Adipocyte (in vitro differentiated cells): ENCODE measurements around the gene MYL12A.
"Not testable (repeated sequence)": the region's sequence is repeated elsewhere in the genome, so short reads cannot be mapped to it uniquely, and the experiment has no call there.

Experiments
- DNase-seq: peaks from one replicate; pipeline ENCODE4 v3.0.0-alpha.2; 2015; ENCODE audit warnings: low read depth
- H3K27me3 ChIP-seq: replicated peaks from 2 replicates; pipeline ENCODE4 v1.7.0; 2013; ENCODE audit warnings: mild to moderate bottlenecking, low read length, moderate library complexity; ENCODE audit not compliant: control insufficient read depth, insufficient read depth
- H3K36me3 ChIP-seq: 2 replicates; pipeline ENCODE4 v1.7.0; 2013; ENCODE audit warnings: low read length, mild to moderate bottlenecking, moderate library complexity; ENCODE audit not compliant: control insufficient read depth, insufficient read depth, severe bottlenecking
- H3K4me1 ChIP-seq: 2 replicates; pipeline ENCODE4 v1.7.0; 2013; ENCODE audit warnings: mild to moderate bottlenecking, low read length, moderate library complexity; ENCODE audit not compliant: control insufficient read depth, insufficient read depth
- H3K4me3 ChIP-seq: 2 replicates; pipeline ENCODE4 v1.7.0; 2013; ENCODE audit warnings: mild to moderate bottlenecking, low read length, moderate library complexity
- H3K9ac ChIP-seq: 2 replicates; pipeline ENCODE4 v1.7.0; 2013; ENCODE audit warnings: mild to moderate bottlenecking, low read length, moderate library complexity
- H3K9me3 ChIP-seq: 2 replicates; pipeline ENCODE4 v1.7.0; 2013; ENCODE audit warnings: mild to moderate bottlenecking, low read length, moderate library complexity; ENCODE audit not compliant: control insufficient read depth

MYL12A gene

DNA sequence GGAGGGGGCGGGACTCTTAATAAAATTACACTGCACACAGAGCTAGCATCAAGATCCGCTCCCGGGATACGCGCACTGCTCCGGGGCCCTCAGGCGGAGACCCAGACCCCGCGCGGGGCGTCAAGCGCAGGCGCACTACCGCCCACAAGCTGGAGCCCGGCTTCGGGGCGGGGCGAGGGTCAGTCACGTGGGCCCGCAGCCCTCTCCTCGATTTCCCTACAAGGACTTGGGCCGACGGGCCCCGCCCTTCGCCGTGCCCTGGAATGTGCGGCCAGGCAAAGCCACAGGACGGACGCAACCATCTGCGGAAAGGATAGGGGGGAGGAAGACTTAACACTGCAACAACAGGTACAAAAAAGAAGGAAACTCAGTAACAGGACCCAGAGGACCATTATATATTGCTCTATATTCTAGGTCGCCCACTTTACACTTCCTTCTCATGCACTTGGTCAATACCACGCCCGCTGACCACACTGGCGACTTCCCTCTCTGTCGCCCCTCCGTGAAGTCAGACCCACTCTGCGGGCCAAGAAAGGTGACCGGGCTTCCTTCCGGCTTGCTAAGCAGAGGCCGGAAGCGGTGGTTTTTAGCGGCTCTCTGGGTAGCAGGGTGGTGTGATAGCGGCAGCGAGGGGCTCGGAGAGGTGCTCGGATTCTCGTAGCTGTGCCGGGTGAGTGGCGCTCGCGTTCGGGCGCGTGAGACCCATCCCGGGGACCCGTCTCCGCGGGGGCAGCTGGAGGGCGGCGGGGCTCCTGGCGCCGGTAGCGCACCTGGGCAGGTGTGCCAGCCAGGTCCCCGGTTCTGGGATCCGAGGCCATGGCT lies at the start of gene MYL12A:
Gene MYL12A, plus strand, starts transcription at position 562 of the 822 bp plus-strand sequence. CDS start 5,447 bp downstream, outside the sequence.
- peak; percentile 95 for DNase-seq
- Histone ChIP-seq H3K36me3 (peaks cover 9% of the 10 kb centered on the region), H3K4me3 (peak within 1 kb of the TSS; percentile 99), H3K27me3 (no peaks in the 10 kb centered on the region), H3K4me1 (peaks cover 37% of the 10 kb centered on the region), H3K9me3 (no peaks in the 10 kb centered on the region), H3K9ac (peak within 1 kb of the TSS; percentile 99)

DNA sequence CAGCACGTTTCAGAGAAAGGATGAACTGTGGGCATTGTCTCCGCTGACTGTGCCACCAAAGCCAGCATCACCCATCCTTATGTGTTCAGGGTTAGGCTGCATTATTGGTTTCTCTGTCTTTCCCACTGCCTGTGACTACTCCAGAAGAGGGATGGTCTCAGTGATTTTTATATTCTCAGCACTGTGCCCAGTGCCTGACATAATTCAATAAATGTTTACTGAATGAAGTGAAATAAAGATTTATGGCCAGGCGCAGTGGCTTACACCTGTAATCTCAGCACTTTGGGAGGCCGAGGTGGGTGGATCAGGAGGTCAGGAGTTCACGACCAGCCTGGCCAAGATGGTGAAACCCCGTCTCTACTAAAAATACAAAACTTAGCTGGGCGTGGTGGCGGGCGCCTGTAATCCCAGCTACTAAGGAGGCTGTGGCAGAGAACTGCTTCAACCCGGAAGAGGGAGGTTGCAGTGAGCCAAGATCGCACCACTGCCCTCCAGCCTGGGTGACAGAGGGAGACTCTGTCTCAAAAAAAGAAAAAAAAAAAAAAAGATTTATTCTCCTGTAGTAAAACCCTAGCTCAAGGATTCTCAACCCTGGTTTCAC lies 49.2 kb upstream of the MYL12A start:
- H3K4me3 ChIP-seq, H3K27me3 ChIP-seq, H3K9ac ChIP-seq, H3K4me1 ChIP-seq, H3K36me3 ChIP-seq, DNase-seq: not testable (repeated sequence)
- peaks cover 14% of the 10 kb centered on the region for H3K9me3 ChIP-seq

DNA sequence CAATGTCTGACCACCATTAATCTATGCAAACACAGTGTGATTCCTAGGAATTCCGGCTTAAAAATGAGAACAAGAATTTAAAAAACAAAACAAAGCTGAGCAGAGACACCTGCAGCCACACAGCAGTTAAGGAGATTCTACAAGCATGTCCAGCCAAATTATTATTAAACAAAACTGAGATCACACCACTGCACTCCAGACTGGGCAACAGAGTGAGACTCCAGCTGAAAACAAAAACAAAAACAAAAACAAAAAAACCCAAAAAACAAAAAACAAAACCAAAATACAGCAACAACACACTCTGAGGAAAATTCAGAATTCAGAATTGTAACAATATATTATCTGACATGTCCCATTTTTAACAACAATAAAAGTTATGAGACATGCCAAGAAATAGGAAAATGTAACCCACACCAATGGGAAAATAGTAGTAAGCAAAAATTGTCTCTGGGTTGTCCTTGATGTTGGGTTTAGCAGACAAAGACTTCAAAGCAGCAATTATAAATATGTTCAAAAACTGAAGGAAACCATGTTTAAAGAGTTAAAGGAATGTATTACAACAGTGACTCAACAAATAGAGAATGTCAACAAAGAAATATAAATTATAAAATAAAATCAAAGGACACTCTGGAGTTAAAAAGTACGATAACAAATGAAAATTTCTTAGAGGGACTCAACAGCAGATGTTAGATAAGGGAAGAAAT lies 47.5 kb upstream of the MYL12A start:
- Histone ChIP-seq H3K4me1 (no peaks in the 10 kb centered on the region), H3K9ac (no peak overlapping the region), H3K36me3 (no peaks in the 10 kb centered on the region), H3K27me3 (no peaks in the 10 kb centered on the region), H3K9me3 (peaks cover 27% of the 10 kb centered on the region), H3K4me3 (no peak overlapping the region)
- DNase-seq = no peak

DNA sequence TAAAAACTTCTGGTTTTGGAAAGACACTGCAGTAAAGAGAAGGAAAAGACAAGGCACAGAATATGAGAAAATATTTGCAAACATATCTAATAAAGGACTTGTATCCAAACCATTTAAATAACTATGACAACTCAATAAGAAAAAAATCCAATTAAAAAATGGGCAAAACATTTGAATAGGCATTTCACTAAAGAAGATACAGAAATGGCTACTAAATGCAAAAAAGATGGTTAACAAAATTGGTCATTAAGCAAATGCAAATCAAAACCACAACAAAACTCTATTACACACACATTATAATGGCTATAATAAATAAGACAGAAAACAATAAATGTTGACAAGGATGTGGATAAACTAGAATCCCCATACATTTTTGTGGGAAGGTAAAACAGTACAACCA lies 42.4 kb upstream of the MYL12A start:
- H3K4me3 ChIP-seq = no peak overlapping the region
- no peak overlapping the region for H3K9ac ChIP-seq
- peaks cover 8% of the 10 kb centered on the region for H3K36me3 ChIP-seq
- H3K4me1 ChIP-seq = peaks cover 4% of the 10 kb centered on the region
- no peak for DNase-seq
- peaks cover 36% of the 10 kb centered on the region for H3K9me3 ChIP-seq
- H3K27me3 ChIP-seq = no peaks in the 10 kb centered on the region

DNA sequence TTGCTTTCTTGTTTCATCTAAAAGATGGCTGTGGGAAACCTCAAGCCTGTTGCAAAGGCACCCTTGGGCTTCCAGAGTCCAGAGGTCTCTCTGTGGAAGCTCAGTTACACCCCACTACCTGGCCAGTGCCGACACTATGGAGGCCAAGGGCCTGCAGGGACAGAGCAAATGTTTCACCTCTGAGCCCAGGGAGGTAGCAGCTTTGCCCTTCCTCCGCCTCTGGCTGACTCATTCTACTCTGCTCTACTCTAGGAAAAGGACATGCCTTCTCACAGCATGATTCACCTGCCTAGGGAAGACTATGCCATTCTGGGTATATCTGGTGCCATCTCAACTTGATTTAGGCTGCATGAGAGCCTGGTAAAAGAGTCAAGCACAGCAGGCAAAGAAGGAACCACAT lies 40.0 kb upstream of the MYL12A start:
- H3K27me3 ChIP-seq = no peaks in the 10 kb centered on the region
- H3K9me3 ChIP-seq = peaks cover 30% of the 10 kb centered on the region
- no peak overlapping the region for H3K9ac ChIP-seq
- H3K4me1 ChIP-seq = peaks cover 28% of the 10 kb centered on the region
- peaks cover 8% of the 10 kb centered on the region for H3K36me3 ChIP-seq
- H3K4me3 ChIP-seq = no peak overlapping the region
- DNase-seq = no peak

DNA sequence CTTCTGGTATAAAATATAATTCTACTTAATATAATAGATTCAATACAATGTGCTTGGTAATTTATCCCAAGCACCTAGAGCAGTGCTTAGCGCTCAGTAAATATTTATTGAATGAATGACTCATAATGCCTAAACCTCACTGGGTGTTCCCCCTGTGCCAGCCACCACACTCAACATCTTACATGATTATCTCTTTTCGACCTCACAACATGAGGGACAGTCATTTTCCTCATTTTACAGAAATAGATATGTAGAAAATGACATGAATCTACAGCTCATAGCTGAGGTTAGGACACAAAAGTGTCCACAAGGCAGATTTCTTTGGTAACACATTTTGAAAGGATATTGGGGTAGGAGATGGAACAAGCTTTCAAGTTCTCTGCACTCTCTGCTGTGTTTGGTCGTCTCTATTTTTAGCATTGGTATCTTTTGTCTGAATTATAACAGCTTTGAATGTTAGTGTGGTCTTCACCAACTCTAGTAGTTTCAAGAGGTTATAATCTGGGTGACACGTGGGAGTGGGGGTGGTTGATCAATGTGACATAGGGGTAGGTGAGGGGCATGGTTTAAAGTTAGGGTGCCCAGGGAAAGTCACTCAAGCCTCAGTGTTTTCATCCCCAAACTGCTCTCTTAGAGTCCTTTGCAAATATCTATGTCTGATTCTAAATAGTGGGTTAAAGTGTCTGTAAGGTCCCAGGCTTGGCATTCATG lies 37.6 kb upstream of the MYL12A start:
- no peak overlapping the region for H3K4me3 ChIP-seq
- no peak overlapping the region for H3K9ac ChIP-seq
- H3K27me3 ChIP-seq = no peaks in the 10 kb centered on the region
- DNase-seq = no peak
- peaks cover 12% of the 10 kb centered on the region for H3K36me3 ChIP-seq
- peaks cover 40% of the 10 kb centered on the region for H3K4me1 ChIP-seq
- H3K9me3 ChIP-seq = peaks cover 9% of the 10 kb centered on the region

DNA sequence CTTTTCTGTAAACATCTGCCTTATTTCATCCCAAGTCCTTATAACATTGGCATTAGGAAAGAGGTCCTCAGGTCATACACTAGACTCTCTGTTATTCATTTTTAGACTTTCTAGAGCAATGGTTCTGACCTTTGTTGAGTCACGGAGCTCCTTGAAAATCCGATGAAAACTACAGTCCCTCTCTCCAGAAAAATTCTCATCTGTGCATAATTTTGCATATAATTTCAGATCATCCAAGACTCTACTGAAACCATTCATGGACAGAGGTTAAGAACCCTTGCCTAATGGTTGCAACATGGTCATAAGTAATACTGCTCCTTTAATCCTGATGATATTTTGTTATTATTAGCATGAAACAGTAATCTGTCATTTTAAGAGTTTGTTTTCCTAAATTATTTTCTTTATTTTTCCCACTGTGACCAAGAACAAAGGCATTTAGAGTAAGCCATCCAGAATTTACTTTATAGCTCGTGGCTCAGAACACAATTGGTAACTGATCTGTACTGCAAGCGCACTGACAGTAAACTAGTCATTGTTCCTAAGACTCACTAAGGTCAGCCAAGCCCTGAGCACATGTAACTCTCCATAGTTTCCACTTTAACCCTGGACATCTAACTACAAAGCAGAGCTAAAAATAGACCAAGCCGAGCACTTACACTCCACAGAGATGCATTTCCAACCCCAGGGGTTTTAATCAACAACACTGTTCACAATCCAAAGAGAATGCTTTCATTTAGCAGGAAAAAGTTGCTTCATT lies 36.2 kb upstream of the MYL12A start:
- peaks cover 4% of the 10 kb centered on the region for H3K36me3 ChIP-seq
- peak overlapping the region; percentile 60 for H3K4me3 ChIP-seq
- no peaks in the 10 kb centered on the region for H3K27me3 ChIP-seq
- DNase-seq = peak; percentile 47
- H3K9ac ChIP-seq = peak overlapping the region; percentile 70
- H3K9me3 ChIP-seq = no peaks in the 10 kb centered on the region
- H3K4me1 ChIP-seq = peaks cover 40% of the 10 kb centered on the region

DNA sequence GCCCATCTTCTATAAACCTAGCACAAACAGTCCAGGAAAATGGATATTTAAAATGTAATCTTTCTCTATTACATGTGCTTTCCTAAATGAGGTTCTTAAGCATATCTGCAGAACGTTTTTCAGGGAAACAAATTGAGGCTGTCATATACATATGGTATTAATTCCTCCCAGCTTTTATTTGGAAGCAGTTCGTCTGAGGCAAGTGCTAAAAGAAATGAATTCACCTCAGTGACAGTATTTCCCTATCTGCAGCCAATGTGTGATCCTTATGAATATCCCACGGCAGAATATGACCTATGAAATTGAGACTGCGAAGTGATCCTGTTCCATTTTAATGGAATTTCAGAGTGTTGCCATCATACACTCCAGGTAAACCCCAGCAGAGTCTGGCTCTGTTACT lies 34.9 kb upstream of the MYL12A start:
- peaks cover 4% of the 10 kb centered on the region for H3K36me3 ChIP-seq
- peak; percentile 74 for DNase-seq
- H3K9me3 ChIP-seq = no peaks in the 10 kb centered on the region
- no peak overlapping the region for H3K4me3 ChIP-seq
- no peaks in the 10 kb centered on the region for H3K27me3 ChIP-seq
- H3K9ac ChIP-seq = peak overlapping the region; percentile 70
- H3K4me1 ChIP-seq = peaks cover 44% of the 10 kb centered on the region

DNA sequence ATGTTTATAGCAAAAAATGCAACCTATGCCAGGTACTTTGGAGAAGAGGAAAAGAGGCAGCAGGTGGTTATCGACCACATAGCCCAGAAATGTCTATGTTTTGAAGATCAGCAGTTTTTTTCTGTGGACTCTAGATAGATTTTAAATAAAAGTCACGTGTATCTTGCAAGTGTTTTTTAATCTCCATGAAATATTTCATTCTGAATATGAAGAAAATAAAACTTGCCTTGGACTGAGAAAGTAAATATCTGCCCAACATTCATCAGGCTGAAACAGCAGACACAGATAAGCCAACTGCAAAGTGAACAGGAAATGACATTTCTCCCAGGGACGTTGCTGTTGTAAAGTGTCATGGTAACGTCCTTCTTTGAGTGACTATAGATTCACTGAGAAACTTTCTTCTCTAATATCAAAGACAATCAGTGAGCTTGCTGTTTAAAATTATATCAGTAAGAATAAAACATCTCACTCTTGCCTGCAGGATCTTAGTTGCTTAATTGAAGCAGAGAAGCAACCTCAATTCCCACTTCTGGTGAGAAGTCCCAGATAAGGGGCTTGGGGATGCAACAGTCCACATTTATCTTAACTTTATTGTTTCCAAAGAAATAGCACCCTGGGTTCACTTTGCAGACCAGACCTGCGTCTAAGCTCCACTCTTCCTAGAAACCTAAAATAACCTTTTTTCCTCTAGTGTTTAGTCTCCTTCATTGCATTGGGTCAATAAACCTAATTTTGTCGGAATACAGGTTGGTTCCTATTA lies 34.1 kb upstream of the MYL12A start:
- DNase-seq = no peak
- no peaks in the 10 kb centered on the region for H3K9me3 ChIP-seq
- no peak overlapping the region for H3K4me3 ChIP-seq
- H3K4me1 ChIP-seq = peaks cover 52% of the 10 kb centered on the region
- no peak overlapping the region for H3K9ac ChIP-seq
- no peaks in the 10 kb centered on the region for H3K27me3 ChIP-seq
- peaks cover 4% of the 10 kb centered on the region for H3K36me3 ChIP-seq
